ENCODE measurements around the gene SYF2.

Gene SYF2

GRCh38 chr1:25201006-25201405 lies 31.3 kb downstream of the SYF2 start:
- TF ChIP-seq POU6F1 (CRISPR knock-in tag; IDR thresholded peaks at IDR 0.05; ENCODE audit: borderline replicate concordance, low read depth) (no peak), ZNF565 (CRISPR knock-in tag; conservative IDR thresholded peaks at IDR 0.05; ENCODE audit: low read depth) (no peak), ESRRG (CRISPR knock-in tag; IDR thresholded peaks at IDR 0.05) (no peak), ZC3H10 (CRISPR knock-in tag; IDR thresholded peaks at IDR 0.05) (no peak), GLIS3 (CRISPR knock-in tag; IDR thresholded peaks at IDR 0.05) (no peak), BACH2 (CRISPR knock-in tag; IDR thresholded peaks at IDR 0.05; ENCODE audit: borderline replicate concordance) (no peak), TCF4 (CRISPR knock-in tag; IDR thresholded peaks at IDR 0.05; ENCODE audit: borderline replicate concordance) (no peak), ZNF8 (CRISPR knock-in tag; IDR thresholded peaks at IDR 0.05) (no peak), PPARA (CRISPR knock-in tag; IDR thresholded peaks at IDR 0.05; ENCODE audit: borderline replicate concordance) (no peak)
- no peak for ATAC-seq

- TF ChIP-seq CREB5 (CRISPR knock-in tag; IDR thresholded peaks at IDR 0.05; ENCODE audit: low read depth) (no peak), PPARA (CRISPR knock-in tag; IDR thresholded peaks at IDR 0.05; ENCODE audit: borderline replicate concordance) (no peak), RARB (CRISPR knock-in tag; IDR thresholded peaks at IDR 0.05) (no peak), ESRRG (CRISPR knock-in tag; IDR thresholded peaks at IDR 0.05) (no peak), ARNTL (CRISPR knock-in tag; IDR thresholded peaks at IDR 0.05; ENCODE audit: borderline replicate concordance, low read depth) (no peak), POU6F1 (CRISPR knock-in tag; IDR thresholded peaks at IDR 0.05; ENCODE audit: borderline replicate concordance, low read depth) (no peak), GLIS3 (CRISPR knock-in tag; IDR thresholded peaks at IDR 0.05) (no peak)
- no peak for ATAC-seq
These were observed 32.3 kb downstream of the SYF2 start for GRCh38 chr1:25199819-25200620.

GRCh38 chr1:25198663-25199252 lies 33.5 kb downstream of the SYF2 start:
- no peak for TF ChIP-seq ZFP30 (CRISPR knock-in tag; IDR thresholded peaks at IDR 0.05)
- no peak for TF ChIP-seq ARNTL (CRISPR knock-in tag; IDR thresholded peaks at IDR 0.05; ENCODE audit: borderline replicate concordance, low read depth)
- TF ChIP-seq CREB5 (CRISPR knock-in tag; IDR thresholded peaks at IDR 0.05; ENCODE audit: low read depth): no peak
- no peak for TF ChIP-seq CSRNP3 (CRISPR knock-in tag; IDR thresholded peaks at IDR 0.05)
- TF ChIP-seq POU6F1 (CRISPR knock-in tag; IDR thresholded peaks at IDR 0.05; ENCODE audit: borderline replicate concordance, low read depth): no peak
- TF ChIP-seq TCF4 (CRISPR knock-in tag; IDR thresholded peaks at IDR 0.05; ENCODE audit: borderline replicate concordance): no peak
- TF ChIP-seq ZNF8 (CRISPR knock-in tag; IDR thresholded peaks at IDR 0.05): no peak
- no peak for TF ChIP-seq RARB (CRISPR knock-in tag; IDR thresholded peaks at IDR 0.05)
- no peak for TF ChIP-seq ZC3H10 (CRISPR knock-in tag; IDR thresholded peaks at IDR 0.05)
- TF ChIP-seq TSHZ2 (CRISPR knock-in tag; IDR thresholded peaks at IDR 0.05): no peak
- TF ChIP-seq CSDC2 (CRISPR knock-in tag; IDR thresholded peaks at IDR 0.05): no peak
- no peak for TF ChIP-seq PATZ1 (CRISPR knock-in tag; IDR thresholded peaks at IDR 0.05; ENCODE audit: borderline replicate concordance)
- TF ChIP-seq PPARA (CRISPR knock-in tag; IDR thresholded peaks at IDR 0.05; ENCODE audit: borderline replicate concordance): no peak
- no peak for TF ChIP-seq ZNF565 (CRISPR knock-in tag; conservative IDR thresholded peaks at IDR 0.05; ENCODE audit: low read depth)
- TF ChIP-seq GLIS3 (CRISPR knock-in tag; IDR thresholded peaks at IDR 0.05): no peak
- TF ChIP-seq ZNF70 (CRISPR knock-in tag; IDR thresholded peaks at IDR 0.05): no peak
- no peak for TF ChIP-seq OSR1 (CRISPR knock-in tag; IDR thresholded peaks at IDR 0.05)
- TF ChIP-seq BACH2 (CRISPR knock-in tag; IDR thresholded peaks at IDR 0.05; ENCODE audit: borderline replicate concordance): no peak
- ATAC-seq: no peak; the same call in 2 of the 3 replicates
